Pancreas (tissue), 10 donors: ENCODE results near the gene ZNF282. TPM values are rescaled to one million over a fixed set of nuclear protein-coding genes. Genes with fewer than 3 reads are reported as not detected.

ENCODE experiments used
- ATAC-seq, 4 donors: fragments of 200-7000 bp; cut with Tn5 transposase; one replicate each; pipeline versions ENCODE4 v1.8.0 to v1.9.1; 2020; ENCODE audit warnings: mild to moderate bottlenecking in 4 of 4, moderate library complexity in 4 of 4
- DNase-seq, 6 donors: peaks; one replicate each; pipeline ENCODE4 v3.0.0-alpha.2; 2020
- FAIRE-seq: peaks from 2 replicates; lab custom pipeline; 2012; peaks lifted over from hg19 to GRCh38; lab: Jason Lieb, UNC
- H3K27ac ChIP-seq, 4 donors: fragments of 200-600 bp; sonication (generic); 1 replicate in 3 of 4; 2 replicates in 1 of 4; pipeline versions ENCODE4 v1.5.0 to v1.8.0; 2020
- H3K27me3 ChIP-seq, 4 donors: fragments of 200-600 bp; one replicate each; pipeline ENCODE4 v1.8.0; 2021
- H3K36me3 ChIP-seq, 3 donors: fragments of 200-600 bp; sonication (generic) in 1 of 3; one replicate each; pipeline versions ENCODE4 v1.5.0 to v1.8.0; 2020 to 2021
- H3K4me1 ChIP-seq, 3 donors: fragments of 200-600 bp; one replicate each; pipeline ENCODE4 v1.8.0; 2021
- H3K4me3 ChIP-seq, 4 donors: fragments of 200-600 bp; sonication (generic) in 2 of 4; one replicate each; pipeline versions ENCODE4 v1.5.0 to v1.8.0; 2020 to 2021
- H3K9me3 ChIP-seq, 4 donors: fragments of 200-600 bp; one replicate each; pipeline ENCODE4 v1.8.0; 2021
- WGBS, 2 donors: extraction: QIAGEN DNeasy Blood & Tissue Kit; methylation state at CpG; one replicate each; pipeline ENCODE4 v1.1.7; 2013; 5-methylcytosine and 5-hydroxymethylcytosine counted together
- intact Hi-C, 3 donors: fragments of 100-400 bp; cut with DNase I; formaldehyde crosslinking; loops; one replicate each; pipeline versions ENCODE4 v1.11.1 to v1.14.2; 2022
- polyA plus RNA-seq, 2 donors: library from polyadenylated mRNA; stranded (reverse); fragments of 200-250 nt; gene quantifications; one replicate each; pipeline ENCODE4 v1.2.3, GENCODE V29; 2013
- total RNA-seq, 6 donors: library from RNA; stranded (reverse); fragmentation: NEBNext Ultra II Directional in 4 of 6; extraction: Animal tissue kit (Norgen Biotek cat#: 25700) in 4 of 6; gene quantifications; one replicate each; pipeline versions ENCODE4 v1.2.1 to v1.2.4, GENCODE V29; 2021 to 2023
- TF ChIP-seq, protein P1 (sequence below), 4 donors: fragments of 200-600 bp; sonication (generic) in 3 of 4; IDR thresholded peaks; one replicate each; pipeline versions ENCODE4 v1.5.0 to v1.8.0; 2021; ENCODE audit warnings: antibody characterized with exemption in 4 of 4
- donor health status: healthy with polysubstance abuse.
- donor health status: DM: no; HTN: no; CAD: no; lungs with moderate emphysema.
- donor health status: DM: no; HTN: no; CAD: no.
- donor health status: control.
- donor health status: control.
- donor health status: Bipolar disorder and iron deficiency.
- donor health status: DM: yes; HTN: yes; CAD: no.
- donor health status: DM: no; HTN: no; CAD: no.
- donor health status: DM: no; HTN: no; CAD: no.
- donor health status: DM: yes; HTN: yes; CAD: no.

Gene ZNF282
- total and polyA plus RNA-seq, 8 donors, result 12.1 to 19.4 (median 14.0) TPM

DNA sequence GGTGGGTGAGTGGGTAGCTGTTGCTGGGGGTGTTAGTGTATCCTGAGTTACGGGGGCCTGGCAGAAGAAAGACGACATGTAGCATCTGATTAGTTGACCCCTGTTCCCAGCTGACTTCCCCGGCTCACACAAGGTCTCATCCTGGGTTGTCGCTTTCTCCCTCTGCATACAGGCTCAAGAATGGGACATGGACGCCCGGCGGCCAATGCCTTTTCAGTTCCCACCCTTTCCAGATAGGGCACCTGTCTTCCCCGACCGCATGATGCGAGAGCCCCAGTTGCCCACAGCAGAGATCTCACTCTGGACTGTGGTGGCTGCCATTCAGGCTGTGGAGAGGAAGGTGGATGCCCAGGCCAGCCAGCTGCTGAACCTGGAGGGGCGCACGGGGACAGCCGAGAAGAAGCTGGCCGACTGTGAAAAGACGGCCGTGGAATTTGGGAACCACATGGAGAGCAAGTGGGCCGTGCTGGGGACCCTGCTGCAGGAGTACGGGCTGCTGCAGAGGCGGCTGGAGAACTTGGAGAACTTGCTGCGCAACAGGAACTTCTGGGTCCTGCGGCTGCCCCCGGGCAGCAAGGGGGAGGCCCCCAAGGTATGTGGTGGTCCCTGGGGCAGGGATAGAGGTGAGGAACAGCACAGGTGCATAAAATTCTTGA lies 2.9 kb downstream of the ZNF282 start:
- no peaks in the 10 kb centered on the region for H3K27me3 ChIP-seq
- H3K36me3 ChIP-seq, result peaks cover 0 to 42% (median 8%) of the 10 kb centered on the region in 3 donors
- DNase-seq, result no peak
- intact Hi-C loops, result no loop called here
- H3K4me3 ChIP-seq, result no peak overlapping the region
- WGBS, 2 donors, result 85 to 90% methylated on average over 19 to 22 of the region's 22 CpGs
- no peak overlapping the region for H3K27ac ChIP-seq
- H3K9me3 ChIP-seq, result no peaks in the 10 kb centered on the region
- TF ChIP-seq, protein P1, sequence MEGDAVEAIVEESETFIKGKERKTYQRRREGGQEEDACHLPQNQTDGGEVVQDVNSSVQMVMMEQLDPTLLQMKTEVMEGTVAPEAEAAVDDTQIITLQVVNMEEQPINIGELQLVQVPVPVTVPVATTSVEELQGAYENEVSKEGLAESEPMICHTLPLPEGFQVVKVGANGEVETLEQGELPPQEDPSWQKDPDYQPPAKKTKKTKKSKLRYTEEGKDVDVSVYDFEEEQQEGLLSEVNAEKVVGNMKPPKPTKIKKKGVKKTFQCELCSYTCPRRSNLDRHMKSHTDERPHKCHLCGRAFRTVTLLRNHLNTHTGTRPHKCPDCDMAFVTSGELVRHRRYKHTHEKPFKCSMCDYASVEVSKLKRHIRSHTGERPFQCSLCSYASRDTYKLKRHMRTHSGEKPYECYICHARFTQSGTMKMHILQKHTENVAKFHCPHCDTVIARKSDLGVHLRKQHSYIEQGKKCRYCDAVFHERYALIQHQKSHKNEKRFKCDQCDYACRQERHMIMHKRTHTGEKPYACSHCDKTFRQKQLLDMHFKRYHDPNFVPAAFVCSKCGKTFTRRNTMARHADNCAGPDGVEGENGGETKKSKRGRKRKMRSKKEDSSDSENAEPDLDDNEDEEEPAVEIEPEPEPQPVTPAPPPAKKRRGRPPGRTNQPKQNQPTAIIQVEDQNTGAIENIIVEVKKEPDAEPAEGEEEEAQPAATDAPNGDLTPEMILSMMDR (IDR thresholded peaks at IDR 0.05), result no peak
- no peak for FAIRE-seq
- ATAC-seq, result no peak
- H3K4me1 ChIP-seq, result peaks cover 6 to 7% (median 7%) of the 10 kb centered on the region in 3 donors

DNA sequence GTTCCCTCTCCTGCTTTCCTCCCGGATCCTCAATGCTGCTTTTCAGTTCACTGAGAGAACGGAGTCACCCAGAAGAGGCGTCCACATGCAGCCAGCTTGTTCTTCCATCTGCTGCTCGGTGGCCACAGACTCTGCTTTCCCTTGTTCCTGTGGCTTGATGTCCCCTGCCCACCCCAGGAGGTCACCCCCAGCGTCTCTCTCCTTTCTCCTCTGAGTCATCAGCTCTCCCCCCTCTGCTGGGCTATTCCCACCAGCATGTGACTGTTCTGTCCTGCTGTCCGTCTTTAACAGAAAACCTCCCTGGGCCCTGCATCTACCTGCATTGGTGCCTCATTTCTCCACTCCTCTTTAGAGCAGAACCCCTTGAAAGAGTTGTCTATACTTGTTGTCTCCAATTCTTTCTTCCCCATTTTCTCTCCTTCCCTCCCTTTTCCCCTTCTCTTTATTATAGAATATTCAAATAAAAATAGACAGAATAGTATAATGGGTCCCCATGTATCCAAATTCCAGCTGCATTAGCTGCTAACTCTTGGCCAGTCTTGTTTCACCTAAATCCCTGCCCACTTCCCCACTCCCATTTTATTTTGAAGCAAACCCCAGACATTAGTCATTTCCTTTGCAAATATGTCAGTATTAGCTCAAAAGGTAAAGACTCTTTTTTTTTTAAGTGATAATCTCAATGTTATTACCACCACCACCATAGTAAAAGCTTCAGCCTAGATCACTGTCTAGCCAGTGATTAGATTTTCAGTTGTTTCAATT lies 4.1 kb downstream of the ZNF282 start:
- FAIRE-seq, result no peak
- Histone ChIP-seq H3K27me3 (no peaks in the 10 kb centered on the region), H3K4me3 (no peak overlapping the region), H3K27ac (no peak overlapping the region), H3K4me1 (peaks cover 6 to 7% (median 7%) of the 10 kb centered on the region in 3 donors), H3K36me3 (peaks cover 0 to 48% (median 8%) of the 10 kb centered on the region in 3 donors), H3K9me3 (no peaks in the 10 kb centered on the region)
- DNase-seq, result no peak
- TF ChIP-seq, protein P1 (IDR thresholded peaks at IDR 0.05), result no peak
- intact Hi-C loops, result no loop called here
- ATAC-seq, result no peak
- 93 to 97% methylated on average over 6 of the region's 6 CpGs for WGBS, 2 donors

DNA sequence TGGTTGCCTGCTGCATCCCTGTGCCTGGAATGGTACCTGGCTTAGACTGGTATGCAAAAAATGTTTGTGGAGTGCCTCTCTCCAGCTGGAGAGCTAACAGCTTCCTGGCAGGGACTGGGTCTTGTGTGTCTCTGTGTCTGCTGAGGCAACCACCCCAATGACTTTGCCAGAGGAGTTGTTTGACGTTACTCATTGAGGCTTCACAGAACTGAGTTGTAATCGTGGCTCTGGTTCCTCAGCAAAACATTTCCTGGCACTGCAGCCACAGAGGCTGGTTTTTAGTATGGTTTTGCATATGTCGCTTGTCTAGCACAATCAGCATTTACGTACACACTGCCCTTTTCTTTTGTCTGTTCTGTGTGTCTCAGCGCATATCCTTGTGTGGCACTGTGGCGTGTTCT lies 7.5 kb downstream of the ZNF282 start:
- Histone ChIP-seq H3K4me1 (peaks cover 0 to 3% (median 0%) of the 10 kb centered on the region in 3 donors), H3K27me3 (no peaks in the 10 kb centered on the region), H3K36me3 (peaks cover 0 to 66% (median 16%) of the 10 kb centered on the region in 3 donors), H3K4me3 (no peak overlapping the region), H3K9me3 (no peaks in the 10 kb centered on the region), H3K27ac (no peak overlapping the region)
- FAIRE-seq (no peak), DNase-seq (peak in 1 of 6 donors; percentile 9), ATAC-seq (no peak)
- intact Hi-C loops, result no loop called here
- 88 to 91% methylated on average over 6 of the region's 6 CpGs for WGBS, 2 donors
- TF ChIP-seq, protein P1 (IDR thresholded peaks at IDR 0.05), result no peak

DNA sequence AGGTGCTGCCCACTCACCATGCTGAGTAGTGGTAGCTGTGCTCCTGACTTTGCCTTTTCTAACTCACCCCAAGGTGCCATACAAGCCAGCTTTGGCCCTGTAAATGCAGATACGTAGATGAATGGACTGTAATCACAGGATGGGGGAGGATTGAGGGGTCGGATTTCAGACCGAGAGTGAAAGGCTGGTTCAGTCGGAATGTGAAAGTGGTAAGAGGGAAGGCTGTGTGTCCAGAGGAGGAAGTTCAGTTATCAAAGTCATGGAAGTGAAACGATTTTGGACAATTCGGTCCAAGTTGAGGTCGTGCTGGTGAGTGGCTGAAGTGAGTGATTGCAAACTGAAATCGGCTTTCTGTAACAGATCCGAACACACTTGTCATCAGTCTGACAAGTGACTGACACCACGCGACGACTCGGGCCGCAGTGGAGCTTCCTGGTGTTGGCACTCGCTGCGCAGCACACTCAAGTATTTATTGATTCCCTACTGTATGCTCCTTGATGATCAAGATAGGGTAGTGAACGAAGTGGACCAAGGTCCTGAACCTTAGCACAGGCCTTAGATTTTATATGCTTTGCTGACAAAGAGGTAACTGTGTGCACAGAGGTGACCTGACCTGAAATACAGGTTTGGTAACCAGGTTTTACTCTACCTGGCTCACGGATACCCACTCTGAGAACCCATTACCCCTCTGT lies 10.5 kb downstream of the ZNF282 start:
- DNase-seq (peak in 3 of 6 donors; percentile 15 to 58 (median 30)), ATAC-seq (peak; percentile 64 to 82 (median 76)), FAIRE-seq (no peak)
- Histone ChIP-seq H3K4me1 (peaks cover 0 to 3% (median 0%) of the 10 kb centered on the region in 3 donors), H3K9me3 (no peaks in the 10 kb centered on the region), H3K27ac (peak overlapping the region in 2 of 4 donors; percentile 8 to 36), H3K27me3 (no peaks in the 10 kb centered on the region), H3K36me3 (peaks cover 0 to 64% (median 28%) of the 10 kb centered on the region in 3 donors), H3K4me3 (no peak overlapping the region)
- intact Hi-C loops, result no loop called here
- TF ChIP-seq, protein P1 (IDR thresholded peaks at IDR 0.05), result no peak
- 22 to 23% methylated on average over 18 of the region's 18 CpGs for WGBS, 2 donors
